Peyer's patch (tissue), 4 donors: ENCODE data around the gene ZNF385D. TPM values are rescaled to one million over a fixed set of nuclear protein-coding genes. Genes with fewer than 3 reads are reported as not detected.

Experiments
- DNase-seq, 3 donors: peaks; one replicate each; pipeline ENCODE4 v3.0.0-alpha.2; 2017 to 2019
- H3K27ac ChIP-seq, 4 donors: fragments of 200-600 bp; sonication (generic); one replicate each; pipeline ENCODE4 v1.5.1; 2016 to 2019
- H3K27me3 ChIP-seq, 2 donors: fragments of 200-600 bp; sonication (generic); one replicate each; pipeline ENCODE4 v1.5.1; 2019
- H3K36me3 ChIP-seq, 3 donors: fragments of 200-600 bp; sonication (generic); one replicate each; pipeline ENCODE4 v1.5.1; 2016 to 2019
- H3K4me1 ChIP-seq, 4 donors: fragments of 200-600 bp; sonication (generic); one replicate each; pipeline ENCODE4 v1.5.1; 2016 to 2019
- H3K4me3 ChIP-seq, 4 donors: fragments of 200-600 bp; sonication (generic); 1 replicate in 3 of 4; 2 replicates in 1 of 4; pipeline ENCODE4 v1.5.1; 2016 to 2019; ENCODE audit warnings: mild to moderate bottlenecking in 1 of 4
- H3K9me3 ChIP-seq, 4 donors: fragments of 200-600 bp; sonication (generic); one replicate each; pipeline ENCODE4 v1.5.1; 2016 to 2019; ENCODE audit warnings: mild to moderate bottlenecking in 1 of 4
- CTCF ChIP-seq, 6 experiments: fragments of 450-650 bp in 4 of 6; fragments of 200-600 bp in 2 of 6; sonication (generic) in 1 of 6; IDR thresholded peaks; one replicate each; pipeline ENCODE4 v1.5.1; 2017 to 2019; ENCODE audit warnings: antibody characterized with exemption in 6 of 6, mild to moderate bottlenecking in 3 of 6, moderate library complexity in 1 of 6
- POLR2A ChIP-seq, 2 donors: fragments of 450-650 bp; IDR thresholded peaks; one replicate each; pipeline ENCODE4 v1.5.1; 2017; ENCODE audit warnings: antibody characterized with exemption in 2 of 2, mild to moderate bottlenecking in 2 of 2, moderate library complexity in 2 of 2
- total RNA-seq, 4 donors: library from RNA; depleted of rRNA; stranded (reverse); fragments of >200 nt; gene quantifications; one replicate each; pipeline ENCODE4 v1.1.0, GENCODE V29; 2016

Gene ZNF385D
- total RNA-seq, 4 donors from 2014 or later = 1.1 to 3.3 (median 1.8) TPM

GRCh38 chr3:21792176-21792575, 41.2 kb upstream of the ZNF385D start:
- no peak for DNase-seq
- H3K36me3 ChIP-seq = no peaks in the 10 kb centered on the region
- H3K4me3 ChIP-seq = no peak overlapping the region
- no peaks in the 10 kb centered on the region for H3K4me1 ChIP-seq
- no peak for TF ChIP-seq CTCF (IDR thresholded peaks at IDR 0.05)
- TF ChIP-seq POLR2A (IDR thresholded peaks at IDR 0.05) = no peak
- H3K27me3 ChIP-seq = no peaks in the 10 kb centered on the region
- no peak overlapping the region for H3K27ac ChIP-seq
- H3K9me3 ChIP-seq = no peaks in the 10 kb centered on the region

DNA sequence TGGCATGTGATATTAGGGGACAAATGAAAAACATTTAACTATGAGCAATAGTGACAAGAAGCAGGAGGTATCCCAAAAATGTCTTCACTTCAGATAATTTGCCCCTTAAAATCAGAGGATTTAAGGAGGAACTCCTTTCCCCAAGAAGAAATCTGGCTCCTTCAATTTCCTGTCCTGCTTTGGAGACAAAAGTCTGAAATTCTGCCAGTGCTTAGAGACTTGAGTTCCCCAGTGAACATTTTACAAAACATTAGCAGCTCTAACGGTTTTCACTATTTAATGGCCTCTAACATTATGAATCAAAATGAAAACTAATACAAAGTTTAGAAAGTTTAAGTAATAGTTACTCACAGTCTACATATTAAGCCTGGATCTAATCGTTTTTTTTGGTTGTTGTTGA, 40.3 kb upstream of the ZNF385D start:
- Histone ChIP-seq H3K4me3 (no peak overlapping the region), H3K27me3 (no peaks in the 10 kb centered on the region), H3K36me3 (no peaks in the 10 kb centered on the region), H3K4me1 (no peaks in the 10 kb centered on the region), H3K27ac (no peak overlapping the region), H3K9me3 (no peaks in the 10 kb centered on the region)
- no peak for DNase-seq
- no peak for TF ChIP-seq POLR2A (IDR thresholded peaks at IDR 0.05)
- no peak for TF ChIP-seq CTCF (IDR thresholded peaks at IDR 0.05)

DNA sequence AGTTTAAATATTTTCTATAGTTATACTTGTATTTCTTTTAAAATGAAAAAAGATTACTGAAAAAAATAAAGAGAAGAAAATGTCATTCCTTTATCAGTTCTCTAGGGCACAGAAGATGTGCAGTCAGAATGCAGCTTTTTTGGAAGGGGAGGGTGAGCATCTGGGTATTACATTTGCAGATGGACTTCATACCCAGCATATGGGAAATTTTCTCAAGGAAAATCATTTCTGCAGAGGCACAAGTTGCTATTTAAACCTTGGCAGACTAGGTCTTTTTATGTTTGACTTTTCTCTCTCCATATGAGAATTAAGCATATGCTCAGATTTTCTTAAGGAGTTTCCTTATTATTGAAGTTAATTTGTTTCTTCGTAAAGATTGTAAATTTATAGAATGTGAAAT, 39.5 kb upstream of the ZNF385D start:
- Histone ChIP-seq H3K4me3 (no peak overlapping the region), H3K36me3 (no peaks in the 10 kb centered on the region), H3K9me3 (no peaks in the 10 kb centered on the region), H3K27ac (no peak overlapping the region), H3K4me1 (no peaks in the 10 kb centered on the region), H3K27me3 (no peaks in the 10 kb centered on the region)
- no peak for TF ChIP-seq CTCF (IDR thresholded peaks at IDR 0.05)
- no peak for TF ChIP-seq POLR2A (IDR thresholded peaks at IDR 0.05)
- no peak for DNase-seq

GRCh38 chr3:21789730-21790129, 38.7 kb upstream of the ZNF385D start:
- no peak for DNase-seq
- Histone ChIP-seq H3K4me3 (no peak overlapping the region), H3K27ac (no peak overlapping the region), H3K27me3 (no peaks in the 10 kb centered on the region), H3K36me3 (no peaks in the 10 kb centered on the region), H3K4me1 (no peaks in the 10 kb centered on the region), H3K9me3 (no peaks in the 10 kb centered on the region)
- TF ChIP-seq CTCF (IDR thresholded peaks at IDR 0.05) (no peak), POLR2A (IDR thresholded peaks at IDR 0.05) (no peak)

GRCh38 chr3:21786438-21786797, 35.4 kb upstream of the ZNF385D start:
- H3K36me3 ChIP-seq = no peaks in the 10 kb centered on the region
- no peak for DNase-seq
- TF ChIP-seq CTCF (IDR thresholded peaks at IDR 0.05) (no peak), POLR2A (IDR thresholded peaks at IDR 0.05) (no peak)
- no peaks in the 10 kb centered on the region for H3K27me3 ChIP-seq
- no peak overlapping the region for H3K4me3 ChIP-seq
- H3K9me3 ChIP-seq = no peaks in the 10 kb centered on the region
- no peak overlapping the region for H3K27ac ChIP-seq
- H3K4me1 ChIP-seq = no peaks in the 10 kb centered on the region

DNA sequence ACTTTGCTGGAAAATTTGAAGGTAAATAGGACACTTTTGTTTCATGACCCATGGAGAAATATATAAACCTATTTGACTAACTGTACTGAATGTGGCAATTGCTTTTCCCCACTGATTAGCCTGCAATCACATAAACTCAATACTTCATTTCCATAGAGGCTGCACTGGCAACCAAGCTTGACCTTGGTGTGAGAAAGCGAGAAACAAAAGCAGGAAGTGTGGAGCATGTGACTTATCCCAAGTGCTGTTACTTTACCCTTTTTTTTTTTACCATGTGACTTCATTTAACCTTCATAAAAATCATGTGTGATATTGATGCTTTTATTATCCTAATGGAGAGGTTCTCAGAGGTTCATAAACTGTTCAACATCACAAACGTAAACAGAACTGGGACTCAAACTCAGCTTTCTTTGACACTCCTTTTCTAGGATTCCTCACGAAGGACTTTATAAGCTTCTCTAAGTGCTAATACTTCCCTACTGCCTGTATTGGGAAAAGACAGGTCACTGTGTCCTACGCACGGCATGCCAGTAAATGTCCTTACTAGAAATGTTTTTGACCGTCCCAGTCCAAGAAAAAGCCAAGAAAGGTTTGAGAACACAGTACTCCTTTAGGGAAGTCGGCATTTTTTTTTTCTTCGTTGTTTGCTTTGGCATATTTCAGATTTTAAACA, 34.9 kb upstream of the ZNF385D start:
- H3K4me1 ChIP-seq = no peaks in the 10 kb centered on the region
- H3K4me3 ChIP-seq = no peak overlapping the region
- no peak for TF ChIP-seq POLR2A (IDR thresholded peaks at IDR 0.05)
- no peak for TF ChIP-seq CTCF (IDR thresholded peaks at IDR 0.05)
- H3K36me3 ChIP-seq = no peaks in the 10 kb centered on the region
- no peaks in the 10 kb centered on the region for H3K9me3 ChIP-seq
- H3K27ac ChIP-seq = no peak overlapping the region
- DNase-seq = no peak
- no peaks in the 10 kb centered on the region for H3K27me3 ChIP-seq
